NCI-H1694 (cell line): ENCODE measurements around the gene MUC5AC.

Experiments used
- DNase-seq: peaks from one replicate; lab custom pipeline; 2025; lab: John Stamatoyannopoulos, UW

MUC5AC gene

DNA sequence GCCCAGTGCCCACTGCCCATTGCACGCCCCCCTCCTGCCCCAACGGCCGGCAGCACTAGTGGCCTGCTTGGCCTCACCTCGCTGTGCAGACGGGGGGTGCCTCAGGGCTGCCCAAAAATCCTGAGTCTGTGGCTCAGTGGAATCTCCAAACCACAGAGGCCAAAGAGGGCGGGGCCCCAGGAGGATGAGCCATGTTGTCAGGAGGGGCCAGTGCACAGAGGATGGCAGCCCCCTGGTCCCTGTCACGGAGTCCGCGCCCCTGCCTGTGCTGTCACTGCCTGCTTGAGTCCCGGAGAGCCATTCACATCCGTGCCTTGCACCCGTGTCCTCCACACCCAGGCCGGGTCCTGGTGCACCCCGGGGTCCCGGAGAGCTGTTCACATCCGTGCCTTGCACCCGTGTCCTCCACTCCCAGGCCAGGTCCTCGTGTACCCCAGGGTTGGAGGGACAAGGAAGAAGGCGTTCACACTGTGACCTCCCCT lies 36.4 kb upstream of the MUC5AC start:
- no peak for DNase-seq

DNA sequence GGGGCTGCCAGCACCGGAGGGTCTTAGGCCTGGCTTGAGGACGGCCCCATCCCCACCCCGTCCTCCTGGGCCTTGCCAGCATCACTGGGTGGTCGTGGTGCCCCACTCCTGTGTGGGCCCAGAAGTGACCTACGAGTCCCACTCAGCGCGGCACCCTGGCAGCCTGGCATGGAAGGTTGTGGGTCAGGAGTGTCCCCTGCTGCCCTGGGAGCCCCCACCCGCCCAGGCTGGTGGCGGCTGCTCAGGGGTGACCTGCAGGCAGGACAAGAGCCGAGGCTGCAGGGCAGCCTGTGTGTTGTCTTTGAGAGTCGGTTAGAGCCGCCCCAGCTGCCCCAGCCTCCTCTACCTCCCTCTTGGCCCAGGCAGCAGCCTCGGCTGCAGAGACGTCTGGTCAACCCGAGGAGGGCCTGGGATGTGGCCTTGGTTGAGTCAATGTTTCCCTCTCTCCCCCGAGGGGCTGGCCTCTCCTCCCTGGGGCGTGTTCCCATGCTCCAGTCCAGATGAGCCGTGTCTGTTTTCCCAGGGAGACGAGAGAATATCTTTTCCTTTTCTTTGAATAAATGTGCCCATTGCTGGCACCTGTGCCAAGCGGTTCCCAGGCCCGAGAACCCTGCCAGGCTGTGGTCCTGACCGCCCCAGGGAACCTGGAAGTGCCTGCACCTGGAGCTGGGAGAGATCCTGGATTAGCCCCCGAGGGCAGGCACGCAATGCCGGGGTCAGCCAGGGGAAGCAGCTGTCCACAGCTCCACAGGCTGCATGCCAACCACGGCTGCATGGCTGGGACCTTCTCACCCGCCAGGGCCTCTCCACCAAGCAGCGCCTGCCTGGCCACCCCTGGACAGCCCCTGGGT lies 35.7 kb upstream of the MUC5AC start:
- no peak for DNase-seq

- no peak for DNase-seq
Measured at GRCh38 chr11:1122664-1123002, 35.1 kb upstream of the MUC5AC start.

- DNase-seq, result no peak
Measured at GRCh38 chr11:1123970-1124369, 33.8 kb upstream of the MUC5AC start.

GRCh38 chr11:1125803-1126202 lies 31.9 kb upstream of the MUC5AC start:
- no peak for DNase-seq

DNA sequence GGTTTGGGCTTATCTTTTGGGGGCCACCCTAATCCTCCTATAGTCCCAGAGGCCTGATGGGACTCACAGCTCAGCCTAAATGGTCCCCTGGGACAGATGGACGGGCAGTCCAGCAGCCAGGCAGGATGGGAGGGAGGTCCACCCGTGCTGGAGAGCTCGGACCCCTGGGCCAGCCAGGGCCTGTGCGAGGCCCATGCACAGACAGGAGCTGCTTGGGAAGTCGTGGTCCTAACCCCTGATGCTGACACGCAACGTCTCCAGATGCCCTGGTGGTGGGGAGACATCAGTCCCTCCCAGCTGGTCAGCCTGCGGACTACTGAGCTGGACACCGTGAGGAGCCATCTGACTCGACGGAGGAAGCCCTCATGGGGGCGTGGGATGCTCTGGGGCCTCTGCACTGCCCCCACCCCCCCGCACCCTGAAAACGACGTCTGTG lies 31.2 kb upstream of the MUC5AC start:
- DNase-seq, result no peak

GRCh38 chr11:1126935-1127663 lies 30.7 kb upstream of the MUC5AC start:
- no peak for DNase-seq

- no peak for DNase-seq
Measured at GRCh38 chr11:1127664-1128162, 30.0 kb upstream of the MUC5AC start.

DNA sequence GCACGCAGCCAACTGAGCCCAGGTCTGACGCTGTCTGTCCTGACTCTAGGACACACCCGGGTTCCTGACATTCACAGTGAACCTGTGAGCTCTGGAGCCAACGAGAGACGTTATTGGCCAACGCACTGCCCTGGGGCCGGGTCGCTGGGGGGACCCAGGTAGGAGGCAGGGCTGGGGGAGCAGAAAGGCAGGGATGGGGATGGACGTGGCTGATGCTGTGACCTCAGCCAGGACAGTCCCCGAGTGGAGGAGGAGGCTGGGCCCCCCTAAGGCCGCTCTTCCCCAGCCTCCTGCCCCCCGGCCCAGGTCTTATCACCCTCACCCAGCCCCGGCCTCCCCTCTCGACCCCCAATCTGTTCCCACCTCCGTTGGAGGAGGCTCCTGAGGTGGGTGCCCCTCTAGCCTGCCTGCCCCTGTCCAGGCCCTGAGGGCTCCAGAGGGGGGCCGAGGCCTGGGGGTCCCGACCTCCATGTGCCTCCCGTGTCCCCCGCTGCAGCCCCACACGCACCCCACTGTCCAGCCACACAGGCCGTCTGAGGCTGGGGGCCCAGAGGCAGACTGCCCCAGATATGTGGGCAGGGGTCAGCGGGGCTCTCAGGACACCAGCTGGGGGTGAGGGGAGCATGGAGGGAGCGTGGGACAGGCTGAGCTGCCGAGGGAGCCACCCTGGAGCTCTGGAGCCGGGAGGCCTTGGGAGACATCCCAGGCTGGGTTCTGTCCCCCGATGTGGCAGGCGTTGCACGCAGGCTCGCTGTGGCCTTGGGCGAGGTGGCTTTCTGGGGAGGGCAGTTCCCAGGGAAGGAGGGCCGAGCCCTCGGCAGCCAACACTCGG lies 29.2 kb upstream of the MUC5AC start:
- no peak for DNase-seq

DNA sequence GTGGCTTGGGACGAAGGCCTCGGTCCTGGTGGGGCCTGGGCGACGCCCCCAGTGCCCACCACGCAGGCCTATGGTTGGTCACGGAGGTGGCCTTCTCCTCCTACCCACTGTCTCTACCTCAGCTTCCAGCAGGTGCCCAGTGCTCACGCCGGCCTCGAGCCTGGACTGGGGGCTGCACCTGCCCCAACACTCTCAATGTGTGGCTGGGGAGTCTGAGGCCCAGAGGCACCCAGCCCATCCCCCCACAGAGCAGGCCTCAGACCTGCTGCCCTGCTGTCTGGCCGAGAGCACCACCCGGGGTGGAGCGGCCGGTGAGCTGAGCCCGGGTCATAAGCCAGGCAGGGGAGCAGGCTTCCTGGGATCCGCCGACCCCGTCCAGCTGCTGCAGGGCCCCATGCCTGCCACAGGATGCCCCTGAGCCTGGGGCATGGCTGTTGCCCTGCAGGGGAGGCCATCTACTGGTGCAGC lies 28.6 kb upstream of the MUC5AC start:
- no peak for DNase-seq

- DNase-seq, result no peak
Measured at GRCh38 chr11:1129611-1130160, 28.1 kb upstream of the MUC5AC start.

GRCh38 chr11:1130276-1131032 lies 27.3 kb upstream of the MUC5AC start:
- no peak for DNase-seq

DNA sequence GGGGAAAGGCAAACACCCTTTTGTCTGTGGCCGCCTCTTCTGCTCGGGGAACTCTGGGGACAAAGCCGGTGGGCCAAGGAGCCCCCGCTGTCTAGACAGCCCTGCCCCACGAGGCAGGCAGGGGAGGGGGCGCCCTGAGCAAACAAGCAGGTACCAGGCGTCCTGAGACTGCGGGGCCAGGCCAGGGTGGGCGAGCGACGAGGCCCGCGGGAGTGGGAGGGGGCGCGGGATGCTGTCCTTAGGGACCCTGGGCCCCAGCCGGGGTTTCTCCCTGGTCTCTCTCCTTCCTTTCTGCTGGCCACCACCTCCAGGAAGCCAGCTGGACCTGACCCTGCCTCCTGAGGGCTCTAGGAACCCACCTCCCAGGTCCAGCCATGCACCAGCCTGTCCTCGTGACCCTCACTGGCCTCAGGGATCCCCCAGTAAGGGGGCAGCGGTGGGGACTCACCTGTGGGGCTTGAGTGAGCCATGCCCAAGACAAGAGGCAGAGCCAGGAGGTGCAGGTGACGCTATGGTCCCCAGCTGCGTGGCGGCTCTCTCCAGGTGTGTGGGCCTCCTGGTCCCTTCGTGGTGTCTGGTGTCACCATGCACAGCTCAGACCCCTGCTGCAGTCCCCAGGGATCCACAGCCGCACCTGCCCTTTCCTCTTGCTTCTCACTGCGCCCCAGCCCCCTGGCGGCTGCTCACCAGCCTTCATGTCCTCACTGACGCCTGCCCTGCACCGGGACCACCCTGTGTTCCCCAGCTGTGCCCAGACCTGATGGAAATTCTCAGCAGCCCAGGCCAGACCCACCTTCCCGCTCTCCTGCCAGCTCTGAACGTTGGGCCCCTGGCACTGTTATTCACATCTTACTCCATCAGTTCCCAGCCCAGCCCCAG lies 26.5 kb upstream of the MUC5AC start:
- DNase-seq, result no peak

GRCh38 chr11:1134848-1135445 lies 22.8 kb upstream of the MUC5AC start:
- DNase-seq, result no peak

DNA sequence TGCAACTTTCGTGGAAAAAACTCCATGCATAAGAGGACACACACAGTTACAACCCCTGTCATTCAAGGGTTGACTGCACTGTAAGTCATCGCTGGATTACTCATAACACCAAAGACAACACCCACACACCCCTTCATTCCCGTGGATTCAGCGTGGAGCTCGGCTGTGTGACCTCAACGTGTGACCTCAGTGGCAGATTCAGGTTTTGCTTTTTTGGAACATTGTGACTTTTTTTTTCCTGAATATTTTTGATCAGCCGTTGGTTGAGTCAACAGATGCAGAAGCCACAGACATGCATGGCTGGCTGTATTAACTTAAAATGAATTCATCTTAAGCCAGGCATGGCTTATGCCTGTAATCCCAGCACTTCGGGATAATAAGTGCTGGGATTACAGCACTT lies 19.7 kb upstream of the MUC5AC start:
- DNase-seq, result no peak

- DNase-seq, result no peak
Measured at GRCh38 chr11:1139441-1140083, 18.2 kb upstream of the MUC5AC start.

GRCh38 chr11:1140642-1141490 lies 16.9 kb upstream of the MUC5AC start:
- DNase-seq, result no peak

GRCh38 chr11:1146365-1146764 lies 11.4 kb upstream of the MUC5AC start:
- no peak for DNase-seq
